GM12801 (cell line): ENCODE results near the gene BCO2.

Experiments
- TF ChIP-seq, protein P1 (sequence below): IDR thresholded peaks from one replicate; pipeline ENCODE4 v1.5.1; 2011; ENCODE audit warnings: control low read depth; ENCODE audit not compliant: insufficient read length; ENCODE audit errors: extremely low read depth

Gene BCO2

DNA sequence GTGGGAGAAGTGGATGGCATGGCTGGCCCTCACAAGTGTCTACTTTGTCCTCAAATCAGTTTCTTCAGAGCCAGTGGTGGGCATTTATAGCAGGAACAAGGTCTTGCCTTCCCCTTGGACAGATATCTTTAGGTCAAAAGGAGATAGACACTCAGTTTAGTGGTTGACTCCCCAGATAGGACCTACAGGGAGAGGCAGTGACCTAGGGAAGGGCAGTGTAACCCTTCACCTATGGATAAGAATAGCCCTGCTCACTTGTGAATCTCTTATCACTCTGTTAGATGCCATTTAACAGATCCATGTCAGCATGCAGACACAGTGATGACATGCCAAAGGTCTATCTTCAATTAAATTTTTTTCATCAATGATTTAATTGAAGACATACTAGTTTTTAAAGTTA lies 11.0 kb downstream of the BCO2 start:
- TF ChIP-seq, protein P1, sequence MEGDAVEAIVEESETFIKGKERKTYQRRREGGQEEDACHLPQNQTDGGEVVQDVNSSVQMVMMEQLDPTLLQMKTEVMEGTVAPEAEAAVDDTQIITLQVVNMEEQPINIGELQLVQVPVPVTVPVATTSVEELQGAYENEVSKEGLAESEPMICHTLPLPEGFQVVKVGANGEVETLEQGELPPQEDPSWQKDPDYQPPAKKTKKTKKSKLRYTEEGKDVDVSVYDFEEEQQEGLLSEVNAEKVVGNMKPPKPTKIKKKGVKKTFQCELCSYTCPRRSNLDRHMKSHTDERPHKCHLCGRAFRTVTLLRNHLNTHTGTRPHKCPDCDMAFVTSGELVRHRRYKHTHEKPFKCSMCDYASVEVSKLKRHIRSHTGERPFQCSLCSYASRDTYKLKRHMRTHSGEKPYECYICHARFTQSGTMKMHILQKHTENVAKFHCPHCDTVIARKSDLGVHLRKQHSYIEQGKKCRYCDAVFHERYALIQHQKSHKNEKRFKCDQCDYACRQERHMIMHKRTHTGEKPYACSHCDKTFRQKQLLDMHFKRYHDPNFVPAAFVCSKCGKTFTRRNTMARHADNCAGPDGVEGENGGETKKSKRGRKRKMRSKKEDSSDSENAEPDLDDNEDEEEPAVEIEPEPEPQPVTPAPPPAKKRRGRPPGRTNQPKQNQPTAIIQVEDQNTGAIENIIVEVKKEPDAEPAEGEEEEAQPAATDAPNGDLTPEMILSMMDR, result no peak

DNA sequence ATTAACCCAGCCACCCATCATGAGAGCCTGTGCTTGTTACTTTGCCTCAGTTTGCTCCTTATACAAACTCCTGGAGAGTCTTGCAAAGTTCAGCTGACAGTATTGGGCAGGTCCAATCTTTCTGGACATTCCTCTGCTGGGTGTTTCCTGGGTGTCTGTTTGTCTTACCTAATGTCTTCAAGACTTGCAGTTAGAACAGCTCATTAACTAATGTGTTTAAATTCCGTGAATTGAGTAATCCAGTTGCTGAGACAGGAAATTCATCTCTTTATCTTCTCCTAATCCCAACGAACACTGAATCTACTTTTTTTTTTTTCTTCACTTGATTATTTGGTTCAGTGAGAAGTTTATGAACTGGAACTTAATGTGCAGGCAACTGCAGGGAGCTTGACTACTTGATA lies 20.6 kb downstream of the BCO2 start:
- TF ChIP-seq, protein P1, result no peak

DNA sequence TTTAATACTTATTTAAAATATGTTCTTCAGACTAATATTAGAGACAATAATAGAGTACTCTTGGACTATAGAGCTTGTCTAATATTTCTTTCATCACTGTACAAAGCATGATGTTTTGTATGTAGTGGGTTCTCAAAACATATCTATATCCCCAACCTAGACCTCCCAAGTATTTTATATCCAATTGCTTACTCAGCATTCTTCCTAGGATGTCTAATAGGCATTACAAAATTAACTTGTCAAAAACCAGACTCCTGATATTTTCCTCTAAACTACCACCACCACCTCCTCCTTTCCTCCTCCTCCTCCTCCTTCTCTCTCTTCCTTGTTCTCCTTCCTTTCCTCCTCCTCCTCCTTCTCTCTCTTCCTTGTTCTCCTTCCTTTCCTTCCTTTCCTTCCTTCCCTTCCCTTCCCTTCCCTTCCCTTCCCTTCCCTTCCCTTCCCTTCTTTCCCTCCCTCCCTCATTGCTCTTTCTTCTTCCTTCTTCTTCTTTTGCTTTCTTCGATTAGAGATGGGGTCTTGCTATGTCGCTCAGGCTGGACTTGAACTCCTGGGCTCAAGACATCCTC lies 21.3 kb downstream of the BCO2 start:
- TF ChIP-seq, protein P1, result no peak

DNA sequence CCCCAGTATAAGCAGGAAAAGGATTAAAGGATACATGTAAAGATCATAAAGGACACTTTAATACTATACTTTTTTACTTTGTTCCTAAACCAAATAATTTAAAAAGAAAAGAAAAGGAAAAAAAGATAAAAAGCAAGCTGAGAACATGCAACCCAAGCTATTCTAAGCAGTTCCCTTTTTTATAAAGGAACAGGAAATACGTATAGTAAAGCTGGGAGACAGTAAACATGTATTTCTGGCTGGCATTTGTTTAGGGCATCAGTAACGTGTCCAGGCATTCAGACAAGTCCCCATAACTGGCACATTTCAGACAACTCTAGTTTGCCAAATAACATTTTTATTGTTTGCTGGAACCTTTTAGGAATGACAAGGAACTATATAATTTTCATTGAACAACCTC lies 24.9 kb downstream of the BCO2 start:
- TF ChIP-seq, protein P1, result no peak

DNA sequence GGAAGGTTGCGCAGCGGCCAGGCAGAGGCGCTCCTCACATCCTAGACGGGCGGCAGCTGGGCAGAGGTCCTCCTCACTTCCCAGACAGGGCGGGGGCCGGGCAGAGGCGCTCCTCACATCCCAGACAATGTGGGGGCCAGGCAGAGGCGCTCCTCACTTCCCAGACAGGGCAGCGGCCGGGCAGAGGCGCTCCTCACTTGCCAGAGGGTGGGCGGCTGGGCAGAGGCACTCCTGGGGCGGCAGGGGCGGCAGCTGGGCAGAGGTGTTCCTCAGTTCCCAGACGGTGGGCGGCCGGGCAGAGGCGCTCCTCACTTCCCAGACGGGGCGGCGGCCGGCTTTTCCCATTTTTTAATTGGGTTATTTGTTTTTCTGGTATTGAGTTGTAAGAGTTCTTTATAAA lies 30.8 kb downstream of the BCO2 start:
- TF ChIP-seq, protein P1, result no peak

DNA sequence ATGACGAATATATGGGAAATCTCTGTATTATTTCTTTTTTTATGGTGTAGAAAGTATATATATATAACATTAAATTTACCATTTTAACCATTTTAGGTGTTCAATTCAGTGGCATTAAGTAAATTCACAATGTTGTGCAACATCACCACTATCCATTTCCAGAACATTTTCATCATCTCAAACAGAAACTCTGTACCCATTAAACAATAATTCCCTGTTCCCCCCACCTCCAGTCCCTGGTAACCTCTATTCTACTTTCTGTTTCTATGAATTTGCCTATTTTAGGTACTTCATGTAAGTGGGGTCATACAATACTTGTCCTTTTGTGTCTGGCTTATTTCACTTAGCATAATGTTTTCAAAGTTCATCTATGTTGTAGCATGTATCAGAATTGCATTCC lies 35.6 kb downstream of the BCO2 start:
- TF ChIP-seq, protein P1, result no peak

DNA sequence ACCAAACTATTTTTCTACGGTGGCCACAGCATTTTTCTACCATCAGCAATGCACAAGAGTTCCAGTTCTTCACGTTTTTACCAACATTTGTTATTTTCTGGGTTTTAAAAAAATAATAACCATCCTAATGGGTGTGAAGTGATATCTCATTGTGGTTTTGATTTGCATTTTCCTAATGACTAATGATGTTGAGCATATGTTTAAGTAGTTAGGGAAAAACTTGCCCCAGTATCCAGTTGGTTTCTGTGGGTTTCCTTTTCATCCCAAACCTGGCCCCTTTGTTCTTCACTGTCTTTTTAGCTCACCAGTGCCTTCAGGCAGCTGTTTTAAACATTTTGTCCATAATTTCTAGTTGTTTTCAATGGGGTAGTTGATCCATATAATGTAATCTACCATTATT lies 36.2 kb downstream of the BCO2 start:
- TF ChIP-seq, protein P1, result no peak
